Fibroblast of upper back skin (primary cell): ENCODE data around the gene CEACAM7.
"Not testable (repeated sequence)": the region's sequence is repeated elsewhere in the genome, so short reads cannot be mapped to it uniquely, and the experiment has no call there.

Experiments
- DNase-seq: peaks from one replicate; pipeline ENCODE4 v3.0.0-alpha.2; 2013

The CEACAM7 gene

DNA sequence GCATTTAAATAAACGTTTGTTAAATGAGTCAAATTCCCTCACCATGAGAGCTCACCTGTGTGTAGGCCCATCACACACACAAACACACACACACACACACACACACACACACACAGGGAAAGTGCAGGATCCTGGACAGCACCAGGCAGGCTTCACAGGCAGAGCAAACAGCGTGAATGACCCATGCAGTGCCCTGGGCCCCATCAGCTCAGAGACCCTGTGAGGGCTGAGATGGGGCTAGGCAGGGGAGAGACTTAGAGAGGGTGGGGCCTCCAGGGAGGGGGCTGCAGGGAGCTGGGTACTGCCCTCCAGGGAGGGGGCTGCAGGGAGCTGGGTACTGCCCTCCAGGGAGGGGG, 11.9 kb upstream of the CEACAM7 start:
- DNase-seq: no peak

GRCh38 chr19:41699231-41699967, 11.3 kb upstream of the CEACAM7 start:
- DNase-seq: no peak

DNA sequence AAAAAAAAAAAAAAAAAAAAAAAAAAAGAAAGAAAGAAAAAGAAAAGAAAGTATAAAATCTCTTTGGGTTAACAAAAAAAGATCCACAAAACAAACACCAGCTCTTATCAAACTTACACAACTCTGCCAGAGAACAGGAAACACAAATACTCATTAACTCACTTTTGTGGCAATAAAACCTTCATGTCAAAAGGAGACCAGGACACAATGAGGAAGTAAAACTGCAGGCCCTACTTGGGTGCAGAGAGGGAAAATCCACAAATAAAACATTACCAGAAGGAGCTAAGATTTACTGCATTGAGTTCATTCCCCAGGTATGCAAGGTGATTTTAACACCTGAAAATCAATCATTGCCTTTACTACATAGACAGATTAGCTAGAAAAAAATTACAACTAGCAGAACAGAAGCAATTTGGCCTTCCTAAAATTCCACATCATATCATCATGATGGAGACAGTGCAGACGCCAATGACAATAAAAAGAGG, 10.7 kb upstream of the CEACAM7 start:
- DNase-seq: no peak

GRCh38 chr19:41697198-41697855, 9.3 kb upstream of the CEACAM7 start:
- DNase-seq: no peak

GRCh38 chr19:41696402-41697197, 8.5 kb upstream of the CEACAM7 start:
- no peak for DNase-seq

GRCh38 chr19:41695745-41696144, 7.7 kb upstream of the CEACAM7 start:
- no peak for DNase-seq

GRCh38 chr19:41694831-41695635, 7.0 kb upstream of the CEACAM7 start:
- DNase-seq: no peak

DNA sequence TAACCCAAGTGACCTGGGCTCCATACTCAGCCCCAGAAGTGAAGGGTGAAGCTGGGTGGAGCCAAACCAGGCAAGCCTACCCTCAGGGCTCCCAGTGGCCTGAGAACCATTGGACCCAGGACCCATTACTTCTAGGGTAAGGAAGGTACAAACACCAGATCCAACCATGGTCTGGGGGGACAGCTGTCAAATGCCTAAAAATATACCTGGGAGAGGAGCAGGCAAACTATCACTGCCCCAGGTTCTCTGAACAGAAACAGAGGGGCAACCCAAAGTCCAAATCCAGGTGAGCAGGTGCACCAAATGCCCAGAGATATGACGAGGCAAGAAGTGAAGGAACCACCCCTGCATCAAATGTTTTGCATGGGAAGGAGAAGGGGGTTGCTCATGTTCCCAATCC, 6.1 kb upstream of the CEACAM7 start:
- DNase-seq: no peak

- DNase-seq: no peak
Observed at GRCh38 chr19:41691268-41691970, 3.3 kb upstream of the CEACAM7 start.

GRCh38 chr19:41690801-41691065, 2.7 kb upstream of the CEACAM7 start:
- DNase-seq: no peak

- no peak for DNase-seq
Observed at GRCh38 chr19:41689993-41690800, 2.1 kb upstream of the CEACAM7 start.

GRCh38 chr19:41688687-41689086, 617 bp upstream of the CEACAM7 start:
- DNase-seq: no peak

DNA sequence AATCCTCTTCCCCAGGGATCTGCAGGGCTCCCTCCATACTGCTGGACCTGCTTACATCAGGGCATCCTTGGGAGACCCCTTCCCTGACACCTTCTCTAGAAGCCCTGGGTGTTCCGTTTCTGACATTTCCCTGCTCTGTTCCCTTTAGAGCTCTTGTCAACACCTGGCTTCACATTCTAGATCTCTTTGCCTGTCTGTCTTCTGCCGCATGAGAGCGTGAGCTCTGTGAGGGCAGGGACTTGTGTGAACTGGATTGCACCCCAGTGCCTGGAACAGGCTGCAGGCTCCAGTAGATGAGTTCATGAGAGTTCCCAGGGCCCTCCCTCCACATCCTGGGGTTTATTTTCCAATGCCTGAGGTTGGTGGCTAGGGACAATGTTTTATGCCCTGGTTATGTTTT, 651 bp downstream of the CEACAM7 start:
- no peak for DNase-seq

DNA sequence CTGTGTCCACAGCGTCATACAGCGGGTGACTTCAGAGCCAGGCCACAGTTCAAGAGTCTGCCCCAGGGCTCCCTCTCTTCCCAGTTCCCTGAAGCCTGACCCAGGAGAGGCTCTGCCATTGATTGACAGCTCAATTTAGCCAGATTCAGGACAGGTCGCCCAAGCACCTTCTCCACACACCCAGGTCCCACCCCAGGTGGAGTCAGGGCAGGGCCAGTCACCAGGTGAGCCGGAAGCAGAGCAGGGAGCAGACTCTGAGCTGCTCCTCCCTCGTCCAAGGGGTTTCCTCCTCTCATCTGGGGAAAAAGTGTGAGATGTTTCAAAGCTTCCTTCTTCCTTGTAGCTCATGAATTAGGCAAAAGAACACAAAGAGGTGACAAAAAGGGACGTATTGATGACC, 5.6 kb downstream of the CEACAM7 start:
- no peak for DNase-seq

GRCh38 chr19:41671486-41671885, 16.6 kb downstream of the CEACAM7 start:
- DNase-seq: no peak

DNA sequence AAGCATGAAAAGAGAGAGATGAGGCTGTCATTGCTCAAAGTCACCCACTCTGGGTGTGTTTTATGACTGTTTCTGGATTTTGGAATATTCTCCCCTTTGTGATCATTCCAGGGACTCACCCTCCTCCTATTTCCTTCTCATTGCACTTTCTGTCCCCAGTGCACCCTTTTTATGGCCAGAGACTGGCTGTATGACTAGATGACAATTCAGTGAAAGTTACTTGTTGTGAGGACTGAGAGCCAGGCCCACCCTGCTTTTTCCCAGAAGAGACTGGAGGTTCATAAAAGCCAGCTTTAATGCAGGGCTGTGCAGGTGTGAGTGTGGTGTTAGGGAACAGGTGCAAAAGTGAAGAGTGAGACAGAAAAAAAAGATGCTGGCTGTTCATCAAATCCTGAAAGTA, 17.3 kb downstream of the CEACAM7 start:
- no peak for DNase-seq

- DNase-seq: no peak
Observed at GRCh38 chr19:41668315-41668714, 19.8 kb downstream of the CEACAM7 start.

DNA sequence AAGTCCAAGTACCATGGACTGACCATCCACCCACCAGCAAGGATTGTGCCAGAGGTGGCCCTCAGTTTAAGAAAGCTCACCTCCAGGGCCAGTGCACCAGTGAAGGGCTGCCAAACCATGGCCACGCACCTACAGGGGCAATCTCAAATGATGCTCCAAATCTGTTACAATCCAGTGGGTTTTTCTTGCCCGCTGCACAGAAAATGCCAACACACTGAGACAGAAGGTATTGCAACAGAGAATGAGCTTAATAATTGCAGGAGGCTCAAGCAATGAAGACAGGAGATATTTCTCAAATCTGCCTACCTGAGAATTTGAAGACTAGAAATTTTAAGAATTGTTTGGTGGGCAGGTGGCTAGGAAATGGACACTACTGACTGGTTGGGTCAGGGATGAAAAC, 22.0 kb downstream of the CEACAM7 start:
- no peak for DNase-seq

DNA sequence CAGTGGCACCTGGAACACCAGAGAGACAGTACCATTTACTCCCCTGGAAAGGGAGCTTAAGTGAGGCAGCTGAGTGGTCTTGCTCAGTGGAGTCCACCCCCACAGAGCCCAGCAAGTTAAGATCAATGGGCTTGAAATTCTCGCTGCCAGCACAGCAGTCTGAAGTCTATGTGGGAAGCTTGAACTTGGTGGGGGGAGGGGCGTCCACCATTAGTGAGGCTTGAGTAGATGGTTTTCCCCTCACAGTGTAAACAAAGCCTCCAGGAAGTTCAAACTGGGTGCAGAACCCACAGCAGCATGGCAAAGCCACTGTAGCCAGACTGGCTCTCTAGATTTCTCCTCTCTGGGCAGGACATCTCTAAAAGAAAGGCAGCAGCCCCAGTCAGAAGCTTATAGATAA, 30.9 kb downstream of the CEACAM7 start:
- DNase-seq: no peak

- not testable (repeated sequence) for DNase-seq
Observed at GRCh38 chr19:41656756-41657155, 31.3 kb downstream of the CEACAM7 start.

GRCh38 chr19:41652250-41652649, 35.8 kb downstream of the CEACAM7 start:
- no peak for DNase-seq

DNA sequence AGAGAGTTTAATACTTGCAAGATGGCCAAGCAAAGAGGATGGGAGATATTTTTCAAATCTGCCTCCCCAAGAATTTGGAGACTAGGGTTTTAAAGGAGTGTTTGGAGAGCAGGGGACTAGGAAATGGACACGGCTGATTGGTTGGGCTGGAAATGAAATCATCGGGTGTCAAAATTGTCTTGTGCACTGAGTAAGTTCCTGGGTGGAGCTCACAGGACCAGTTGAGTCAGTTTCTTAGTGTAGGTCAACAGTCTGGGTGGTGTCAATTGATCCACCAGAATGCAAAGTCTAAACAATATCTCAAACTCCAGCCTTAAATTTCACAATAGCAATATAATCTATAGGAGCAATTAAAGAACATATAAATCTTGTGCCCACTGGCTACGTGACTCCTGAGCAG, 38.2 kb downstream of the CEACAM7 start:
- no peak for DNase-seq
